Gastroesophageal sphincter (tissue), 3 donors: ENCODE data around the gene KMT2B.

Experiments used
- EP300 ChIP-seq: sonication (generic); formaldehyde crosslinking; IDR thresholded peaks from one replicate; pipeline ENCODE4 v1.6.1; 2017; ENCODE audit warnings: antibody characterized with exemption, mild to moderate bottlenecking
- POLR2A ChIP-seq, 2 donors: fragments of 450-650 bp; IDR thresholded peaks; one replicate each; pipeline ENCODE4 v1.6.1; 2017; ENCODE audit warnings: antibody characterized with exemption in 2 of 2, mild to moderate bottlenecking in 2 of 2, moderate library complexity in 1 of 2
- POLR2AphosphoS5 ChIP-seq: sonication (generic); formaldehyde crosslinking; IDR thresholded peaks from one replicate; pipeline ENCODE4 v1.6.1; 2017; ENCODE audit warnings: antibody characterized with exemption
- TF ChIP-seq, protein P1 (sequence below), 4 experiments: fragments of 200-600 bp in 2 of 4; fragments of 450-650 bp in 2 of 4; sonication (generic) in 1 of 4; IDR thresholded peaks; one replicate each; pipeline ENCODE4 v1.5.1; 2017 to 2019; ENCODE audit warnings: antibody characterized with exemption in 4 of 4, mild to moderate bottlenecking in 2 of 4, moderate library complexity in 2 of 4

DNA sequence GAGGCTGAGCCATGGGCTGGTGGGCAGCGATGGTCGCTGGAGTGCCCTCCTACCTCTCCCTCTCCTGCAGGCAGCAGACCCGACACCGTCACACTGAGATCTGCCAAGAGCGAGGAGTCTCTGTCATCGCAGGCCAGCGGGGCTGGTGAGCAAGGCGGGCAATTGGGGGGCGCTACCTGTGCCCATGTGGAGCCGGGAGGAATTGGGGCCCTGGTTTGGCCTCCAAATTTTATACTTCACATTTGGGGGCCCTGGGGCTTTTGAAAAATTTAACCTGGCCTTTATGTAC lies 67.5 kb downstream of the KMT2B start:
- TF ChIP-seq, protein P1, sequence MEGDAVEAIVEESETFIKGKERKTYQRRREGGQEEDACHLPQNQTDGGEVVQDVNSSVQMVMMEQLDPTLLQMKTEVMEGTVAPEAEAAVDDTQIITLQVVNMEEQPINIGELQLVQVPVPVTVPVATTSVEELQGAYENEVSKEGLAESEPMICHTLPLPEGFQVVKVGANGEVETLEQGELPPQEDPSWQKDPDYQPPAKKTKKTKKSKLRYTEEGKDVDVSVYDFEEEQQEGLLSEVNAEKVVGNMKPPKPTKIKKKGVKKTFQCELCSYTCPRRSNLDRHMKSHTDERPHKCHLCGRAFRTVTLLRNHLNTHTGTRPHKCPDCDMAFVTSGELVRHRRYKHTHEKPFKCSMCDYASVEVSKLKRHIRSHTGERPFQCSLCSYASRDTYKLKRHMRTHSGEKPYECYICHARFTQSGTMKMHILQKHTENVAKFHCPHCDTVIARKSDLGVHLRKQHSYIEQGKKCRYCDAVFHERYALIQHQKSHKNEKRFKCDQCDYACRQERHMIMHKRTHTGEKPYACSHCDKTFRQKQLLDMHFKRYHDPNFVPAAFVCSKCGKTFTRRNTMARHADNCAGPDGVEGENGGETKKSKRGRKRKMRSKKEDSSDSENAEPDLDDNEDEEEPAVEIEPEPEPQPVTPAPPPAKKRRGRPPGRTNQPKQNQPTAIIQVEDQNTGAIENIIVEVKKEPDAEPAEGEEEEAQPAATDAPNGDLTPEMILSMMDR (IDR thresholded peaks at IDR 0.05), result no peak
- no peak for TF ChIP-seq POLR2AphosphoS5
- TF ChIP-seq POLR2A (IDR thresholded peaks at IDR 0.05), result no peak
- no peak for TF ChIP-seq EP300
